Left kidney (tissue), 2 donors: ENCODE measurements around the gene DGKA. TPM values are rescaled to one million over a fixed set of nuclear protein-coding genes. Genes with fewer than 3 reads are reported as not detected.
"Not testable (repeated sequence)": the region's sequence is repeated elsewhere in the genome, so short reads cannot be mapped to it uniquely, and the experiment has no call there.

ENCODE experiments used
- DNase-seq: peaks from one replicate; pipeline ENCODE4 v3.0.0-alpha.2; 2013
- polyA plus RNA-seq: library from polyadenylated mRNA; unstranded; fragments of 120-200 nt; gene quantifications from one replicate; pipeline ENCODE4 v1.2.1, GENCODE V29; 2013; ENCODE audit not compliant: insufficient read length

DGKA gene
- polyA plus RNA-seq, 1 donor, result 26.2 TPM

DNA sequence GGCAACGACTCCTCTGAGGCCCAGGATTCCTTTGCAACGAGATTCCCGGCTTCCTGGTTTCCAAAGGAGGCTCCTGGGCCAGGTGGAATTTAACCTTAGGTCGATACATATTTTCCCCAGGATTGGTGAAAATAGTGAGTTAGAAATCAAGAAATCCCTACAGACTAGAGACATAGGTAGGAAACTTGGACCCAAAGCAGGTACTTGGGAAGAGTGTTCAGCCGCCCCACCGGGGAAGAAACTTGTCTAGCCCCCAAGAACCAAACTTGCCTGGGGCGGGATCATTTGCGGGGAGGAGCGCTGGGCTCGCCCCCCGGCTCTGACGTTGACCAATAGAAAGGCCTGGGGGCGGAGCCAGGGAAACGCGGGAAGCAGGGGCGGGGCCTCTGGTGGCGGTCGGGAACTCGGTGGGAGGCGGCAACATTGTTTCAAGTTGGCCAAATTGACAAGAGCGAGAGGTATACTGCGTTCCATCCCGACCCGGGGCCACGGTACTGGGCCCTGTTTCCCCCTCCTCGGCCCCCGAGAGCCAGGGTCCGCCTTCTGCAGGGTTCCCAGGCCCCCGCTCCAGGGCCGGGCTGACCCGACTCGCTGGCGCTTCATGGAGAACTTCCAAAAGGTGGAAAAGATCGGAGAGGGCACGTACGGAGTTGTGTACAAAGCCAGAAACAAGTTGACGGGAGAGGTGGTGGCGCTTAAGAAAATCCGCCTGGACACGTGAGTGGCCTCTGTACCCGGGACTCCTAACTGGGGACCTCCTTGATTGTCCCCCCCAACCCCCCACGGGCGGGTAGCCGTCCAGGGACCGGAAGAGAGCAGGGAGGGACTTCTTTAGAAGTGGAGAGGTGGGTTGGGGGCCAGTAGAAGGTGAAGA lies 35.7 kb downstream of the DGKA start, which contains the start of gene CDK2:
TSS of gene CDK2 (plus strand) at position 423 of the 874 bp plus-strand sequence. CDS start at position 602, 179 bp downstream.
- peak; percentile 92 for DNase-seq

DNA sequence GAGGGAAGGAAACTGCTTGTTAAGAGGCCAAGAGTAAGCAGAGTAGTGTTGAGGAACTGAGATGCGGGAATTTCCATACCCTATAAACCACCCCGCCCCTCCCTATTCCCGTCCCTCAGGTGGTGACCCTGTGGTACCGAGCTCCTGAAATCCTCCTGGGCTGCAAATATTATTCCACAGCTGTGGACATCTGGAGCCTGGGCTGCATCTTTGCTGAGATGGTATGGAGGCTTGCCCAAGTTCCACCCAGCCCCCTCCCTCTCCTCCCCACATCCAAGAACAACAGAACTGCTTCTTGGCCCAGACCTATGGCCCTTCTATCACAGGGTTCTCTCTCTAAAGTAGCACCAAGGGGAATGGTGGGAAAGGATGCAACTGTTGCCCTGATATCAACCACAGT lies 38.4 kb downstream of the DGKA start:
- DNase-seq, result no peak

DNA sequence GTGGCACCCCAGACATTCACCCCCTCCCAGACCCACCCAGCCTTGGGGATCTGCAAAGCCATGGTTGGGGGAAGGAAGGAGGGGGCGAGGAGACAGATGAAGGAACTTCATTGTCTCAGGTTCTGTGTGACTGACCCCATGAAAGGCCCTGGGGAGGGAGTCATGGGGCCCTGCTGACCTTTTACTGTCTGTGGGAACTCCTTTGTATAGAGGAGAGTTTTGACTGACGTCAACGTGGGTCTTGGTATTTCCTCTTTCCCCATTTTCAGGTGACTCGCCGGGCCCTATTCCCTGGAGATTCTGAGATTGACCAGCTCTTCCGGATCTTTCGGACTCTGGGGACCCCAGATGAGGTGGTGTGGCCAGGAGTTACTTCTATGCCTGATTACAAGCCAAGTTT lies 39.8 kb downstream of the DGKA start:
- DNase-seq, result no peak

DNA sequence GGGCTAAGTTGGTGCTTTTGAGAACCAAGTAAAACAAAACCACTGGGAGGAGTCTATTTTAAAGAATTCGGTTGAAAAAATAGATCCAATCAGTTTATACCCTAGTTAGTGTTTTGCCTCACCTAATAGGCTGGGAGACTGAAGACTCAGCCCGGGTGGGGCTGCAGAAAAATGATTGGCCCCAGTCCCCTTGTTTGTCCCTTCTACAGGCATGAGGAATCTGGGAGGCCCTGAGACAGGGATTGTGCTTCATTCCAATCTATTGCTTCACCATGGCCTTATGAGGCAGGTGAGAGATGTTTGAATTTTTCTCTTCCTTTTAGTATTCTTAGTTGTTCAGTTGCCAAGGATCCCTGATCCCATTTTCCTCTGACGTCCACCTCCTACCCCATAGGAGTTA lies 41.1 kb downstream of the DGKA start:
- no peak for DNase-seq

DNA sequence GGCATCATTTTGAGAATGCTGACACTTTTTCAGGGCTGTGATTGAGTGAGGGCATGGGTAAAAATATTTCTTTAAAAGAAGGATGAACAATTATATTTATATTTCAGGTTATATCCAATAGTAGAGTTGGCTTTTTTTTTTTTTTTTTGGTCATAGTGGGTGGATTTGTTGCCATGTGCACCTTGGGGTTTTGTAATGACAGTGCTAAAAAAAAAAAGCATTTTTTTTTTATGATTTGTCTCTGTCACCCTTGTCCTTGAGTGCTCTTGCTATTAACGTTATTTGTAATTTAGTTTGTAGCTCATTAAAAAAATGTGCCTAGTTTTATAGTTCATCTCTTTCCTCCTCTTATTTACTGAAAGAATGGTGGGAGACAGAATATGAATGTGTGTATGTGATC lies 41.5 kb downstream of the DGKA start:
- DNase-seq, result no peak

DNA sequence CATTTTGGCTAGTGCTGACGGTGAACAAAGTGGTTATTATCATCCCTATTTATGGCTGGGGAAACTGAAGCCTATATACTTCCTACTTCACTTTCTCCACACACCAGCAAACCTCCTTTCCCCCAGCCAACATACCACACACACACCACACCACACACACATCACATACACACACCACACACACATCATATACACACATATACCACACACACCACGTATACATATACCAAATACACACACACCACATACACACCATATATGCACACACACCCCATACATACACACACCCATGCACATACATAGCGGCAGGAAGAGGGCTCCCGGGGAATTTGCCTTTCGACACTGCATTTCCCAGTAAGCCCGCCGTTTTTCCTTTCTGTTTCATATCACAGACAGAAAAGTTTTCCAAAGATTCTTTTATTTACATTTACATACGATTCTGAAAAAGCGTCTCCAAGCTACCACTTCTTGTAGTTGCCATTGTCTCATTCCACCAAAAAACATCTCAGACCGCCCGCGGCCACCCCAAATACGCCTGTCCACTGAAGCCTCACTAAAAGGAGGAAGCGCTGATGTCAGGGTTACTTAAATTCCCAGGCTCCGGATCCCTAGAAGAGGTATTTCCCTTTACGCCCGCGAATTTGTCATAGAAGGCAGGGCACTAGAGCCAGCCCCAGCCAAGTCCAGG lies 42.1 kb downstream of the DGKA start:
- DNase-seq, result no peak

DNA sequence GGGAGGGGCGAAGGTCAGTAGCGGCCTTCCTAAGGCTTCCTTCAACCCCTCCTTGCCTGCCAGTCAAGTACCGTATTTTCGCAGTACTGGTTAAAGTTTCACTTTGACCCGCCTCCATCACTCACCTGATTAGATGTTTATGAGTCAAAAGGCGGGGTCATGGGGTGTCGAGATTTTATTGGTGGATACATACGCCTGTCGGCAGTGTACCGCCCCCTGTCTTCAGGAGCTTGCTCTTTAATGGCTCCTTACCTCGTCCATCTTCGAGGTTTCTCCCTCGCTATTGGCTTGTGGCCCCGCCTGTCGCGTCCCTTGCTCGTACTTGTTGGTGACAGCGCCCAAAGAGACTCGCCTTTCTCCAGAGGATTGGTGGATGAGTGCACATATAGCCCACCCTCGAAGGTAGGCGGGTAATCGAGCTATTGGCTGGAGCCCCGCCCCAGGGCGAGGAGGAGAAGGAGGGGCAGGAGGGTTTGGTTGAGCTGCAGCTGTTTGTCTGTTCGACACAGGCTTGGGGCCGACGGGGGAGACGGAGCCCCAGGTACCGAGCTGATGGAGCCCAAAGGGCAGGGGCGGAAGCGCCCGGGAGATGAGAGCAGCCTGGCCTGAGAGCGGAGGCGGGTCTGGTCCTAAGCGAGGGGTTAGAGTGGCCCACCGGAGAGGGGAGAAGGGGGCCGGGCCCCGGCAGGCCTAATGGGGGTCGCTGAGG lies 42.8 kb downstream of the DGKA start, which contains the start of gene RAB5B:
TSS of gene RAB5B (plus strand) at position 480 of the 709 bp plus-strand sequence. CDS start 12,883 bp downstream, outside the sequence.
- DNase-seq, result peak; percentile 100

DNA sequence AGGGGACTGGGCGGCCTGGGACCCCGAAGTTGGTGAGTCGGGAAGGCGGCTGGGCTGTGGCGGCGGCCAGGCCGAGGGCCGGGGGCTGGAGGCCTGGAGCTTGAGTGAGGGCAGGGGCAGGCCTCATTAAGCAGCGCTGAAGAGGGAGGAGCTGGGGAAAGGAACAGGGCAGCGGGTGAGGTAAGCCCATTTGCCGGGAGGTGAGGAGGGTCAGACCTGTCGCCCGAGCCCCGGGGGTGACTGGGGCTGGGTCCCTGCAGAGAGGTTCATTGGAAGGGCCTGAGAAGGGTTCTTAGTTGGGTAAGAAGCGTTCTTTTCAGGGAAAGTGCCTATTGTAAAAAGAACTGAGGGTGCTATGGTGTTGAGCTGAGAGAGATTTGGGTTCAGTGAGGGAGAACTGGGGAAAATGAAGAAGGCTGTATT lies 43.4 kb downstream of the DGKA start:
- peak; percentile 53 for DNase-seq

DNA sequence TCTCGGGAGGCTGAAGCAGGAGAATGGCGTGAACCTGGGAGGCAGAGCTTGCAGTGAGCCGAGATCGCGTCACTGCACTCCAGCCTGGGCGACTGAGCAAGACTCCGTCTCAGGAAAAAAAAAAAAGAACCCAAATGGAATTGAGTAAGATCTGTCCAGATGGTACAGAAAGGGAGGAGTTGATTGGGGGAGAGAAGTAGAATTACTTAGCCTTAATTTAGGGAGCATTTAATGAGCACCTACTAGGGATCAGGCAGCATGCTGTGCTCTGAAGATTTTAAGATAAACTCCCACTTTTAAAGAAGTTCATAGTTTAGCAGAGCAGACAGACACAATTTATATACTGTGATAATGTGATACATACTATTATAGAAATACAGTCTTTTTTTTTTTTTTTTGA lies 47.4 kb downstream of the DGKA start:
- DNase-seq, result no peak

DNA sequence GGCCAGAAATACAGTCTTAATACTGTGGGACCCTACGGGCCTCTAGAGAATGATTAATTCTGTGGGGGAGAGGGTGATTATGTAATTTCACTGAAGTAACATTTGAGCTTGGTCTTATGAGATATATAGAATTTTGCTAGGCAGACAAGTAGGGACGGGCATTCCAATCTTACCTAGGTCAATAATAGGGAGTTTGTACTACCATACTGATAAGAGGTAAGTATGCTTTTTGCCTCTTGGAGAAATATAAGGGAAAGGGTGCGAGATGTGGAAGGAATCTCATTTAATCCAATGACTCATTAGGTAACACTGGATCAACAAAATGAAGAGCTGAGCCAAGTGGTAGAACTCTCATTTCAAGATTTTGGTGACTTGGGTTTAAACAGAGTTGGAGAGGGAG lies 48.1 kb downstream of the DGKA start:
- DNase-seq, result no peak

DNA sequence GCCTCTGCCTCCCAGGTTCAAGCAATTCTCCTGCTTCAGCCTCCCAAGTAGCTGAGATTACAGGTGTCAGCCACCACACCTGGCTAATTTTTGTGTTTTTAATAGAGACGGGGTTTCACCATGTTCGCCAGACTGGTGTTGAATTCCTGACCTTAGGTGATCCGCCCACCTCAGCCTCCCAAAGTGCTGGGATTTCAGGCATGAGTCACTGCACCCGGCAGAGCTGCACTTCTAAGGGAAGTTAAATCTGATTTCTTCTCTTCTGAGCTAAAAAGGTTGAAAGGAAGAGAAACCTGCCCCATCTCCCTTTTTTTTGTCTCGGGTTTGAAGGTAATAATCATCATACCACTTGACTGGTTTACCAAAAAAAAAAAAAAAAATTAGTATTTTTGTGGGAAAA lies 50.9 kb downstream of the DGKA start:
- DNase-seq, result not testable (repeated sequence)

DNA sequence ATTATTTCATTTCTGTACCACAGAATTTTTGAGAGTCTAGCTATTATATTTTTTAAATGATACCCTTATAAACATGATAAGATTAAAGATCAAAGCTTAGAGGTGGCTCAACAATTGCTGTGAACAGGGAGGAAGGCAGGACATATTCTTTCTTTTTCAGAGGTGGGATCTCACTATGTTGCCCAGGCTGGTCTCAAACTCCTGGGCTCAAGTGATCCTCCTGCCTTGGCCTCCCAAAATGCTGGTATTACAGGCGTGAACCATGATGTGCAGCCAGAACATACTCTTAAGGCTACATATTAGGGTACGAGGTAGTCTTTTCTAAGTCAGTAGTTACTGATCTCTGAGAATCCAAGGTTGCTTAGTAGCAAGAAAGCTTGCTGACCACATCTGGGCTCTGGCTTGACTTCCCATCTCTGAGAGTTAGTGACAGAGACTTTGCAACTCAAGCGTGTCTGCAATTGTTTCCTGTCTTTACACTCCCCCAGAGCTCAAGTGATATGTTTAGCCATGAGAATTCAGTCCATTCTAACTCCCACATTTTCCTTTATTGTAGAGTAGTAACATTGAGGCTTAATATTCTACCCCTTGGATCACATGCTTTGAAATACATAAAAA lies 51.5 kb downstream of the DGKA start:
- no peak for DNase-seq

DNA sequence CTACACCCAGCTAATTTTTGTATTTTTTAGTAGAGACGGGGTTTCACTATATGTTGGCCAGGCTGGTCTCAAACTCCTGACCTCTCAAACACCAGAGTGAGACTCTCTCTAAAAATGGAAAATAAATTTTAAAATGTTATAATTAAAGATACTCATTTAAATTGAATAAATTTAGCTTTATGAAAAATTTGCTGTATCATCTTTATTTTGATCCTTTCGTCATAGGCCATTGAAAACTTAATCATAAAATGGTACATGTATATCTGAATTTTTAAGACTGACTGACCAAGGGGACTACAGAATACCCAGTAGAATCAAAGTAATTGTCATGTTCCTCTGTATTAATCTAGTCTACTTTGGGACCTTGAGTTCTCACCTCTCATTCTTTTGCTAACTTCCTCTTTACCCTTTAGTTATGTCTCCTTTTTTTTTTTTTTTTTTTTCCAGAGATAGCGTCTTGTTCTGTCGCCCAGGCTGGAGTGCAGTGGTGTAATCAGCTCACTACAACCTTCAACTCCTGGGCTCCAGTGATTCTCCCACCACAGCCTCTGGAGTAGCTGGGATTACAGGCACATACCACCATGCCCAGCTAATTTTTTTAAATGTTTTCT lies 52.4 kb downstream of the DGKA start:
- no peak for DNase-seq

DNA sequence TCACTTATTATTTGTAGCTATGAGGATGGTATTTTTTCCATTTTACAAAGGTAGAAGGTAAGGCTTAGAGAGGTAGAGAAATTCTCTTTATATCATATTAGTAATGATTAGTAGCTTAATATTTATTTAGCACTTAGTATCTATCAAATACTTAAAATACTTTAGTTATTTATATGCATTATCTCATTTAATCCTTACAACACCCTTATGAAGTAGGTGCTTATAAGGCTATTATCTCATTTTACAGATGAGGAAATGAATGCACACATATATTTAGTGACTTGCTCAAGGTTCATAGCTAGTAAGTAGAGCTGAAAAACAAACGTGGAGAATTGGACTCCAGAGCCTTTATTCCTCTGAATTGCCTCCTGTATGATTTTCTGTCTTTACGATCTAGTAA lies 53.9 kb downstream of the DGKA start:
- DNase-seq, result no peak

DNA sequence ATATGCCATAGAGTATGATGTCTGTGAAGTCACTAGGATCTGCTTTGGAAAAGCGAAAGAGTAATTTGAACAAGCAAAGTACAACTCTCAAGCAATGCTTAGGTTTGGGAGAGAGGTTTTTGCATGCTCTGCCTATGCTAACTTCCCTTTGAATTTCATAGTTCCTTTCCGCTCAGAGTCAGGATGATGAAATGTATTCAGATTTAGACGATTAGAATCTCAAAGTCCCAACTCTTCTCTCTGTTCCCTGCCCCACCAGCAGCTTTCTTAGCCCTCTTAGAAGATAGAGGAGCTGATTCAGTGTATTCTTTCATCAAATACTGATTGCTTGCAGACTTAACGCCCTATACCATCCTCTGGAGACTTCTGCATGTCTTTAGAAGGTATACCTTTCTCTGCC lies 54.4 kb downstream of the DGKA start:
- DNase-seq, result no peak

DNA sequence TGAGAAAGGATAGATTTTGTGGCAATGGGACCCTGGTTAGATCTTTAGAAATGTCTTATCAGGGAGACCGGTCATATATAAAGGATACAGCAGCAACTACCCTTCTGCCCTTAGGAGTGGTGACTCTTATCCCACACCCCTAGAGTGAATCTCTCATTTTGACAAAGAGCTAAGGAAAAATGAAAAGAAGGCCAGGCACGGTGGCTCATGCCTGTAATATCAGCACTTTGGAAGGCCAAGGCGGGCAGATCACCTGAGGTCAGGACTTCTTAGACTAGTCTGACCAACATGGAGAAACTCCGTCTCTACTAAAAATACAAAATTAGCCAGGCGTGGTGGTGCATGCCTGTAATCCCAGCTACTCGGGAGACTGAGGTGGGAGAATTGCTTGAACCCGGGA lies 55.0 kb downstream of the DGKA start:
- not testable (repeated sequence) for DNase-seq

DNA sequence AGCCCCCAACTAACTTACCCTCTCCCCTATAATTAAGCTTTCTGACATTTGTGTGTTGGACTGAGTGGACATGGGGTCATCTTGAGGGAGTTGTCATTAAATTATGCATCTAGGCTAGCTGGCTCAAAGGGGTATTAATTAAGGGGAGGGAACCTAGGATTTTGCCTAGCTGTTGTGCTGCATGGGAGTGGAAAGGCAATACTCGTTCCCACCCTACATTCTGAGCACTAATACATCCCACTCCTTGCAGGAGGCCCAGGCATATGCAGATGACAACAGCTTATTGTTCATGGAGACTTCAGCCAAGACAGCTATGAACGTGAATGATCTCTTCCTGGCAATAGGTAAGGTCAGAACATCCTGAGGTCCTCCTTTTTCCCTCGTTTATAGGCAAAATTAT lies 60.1 kb downstream of the DGKA start:
- DNase-seq, result no peak

DNA sequence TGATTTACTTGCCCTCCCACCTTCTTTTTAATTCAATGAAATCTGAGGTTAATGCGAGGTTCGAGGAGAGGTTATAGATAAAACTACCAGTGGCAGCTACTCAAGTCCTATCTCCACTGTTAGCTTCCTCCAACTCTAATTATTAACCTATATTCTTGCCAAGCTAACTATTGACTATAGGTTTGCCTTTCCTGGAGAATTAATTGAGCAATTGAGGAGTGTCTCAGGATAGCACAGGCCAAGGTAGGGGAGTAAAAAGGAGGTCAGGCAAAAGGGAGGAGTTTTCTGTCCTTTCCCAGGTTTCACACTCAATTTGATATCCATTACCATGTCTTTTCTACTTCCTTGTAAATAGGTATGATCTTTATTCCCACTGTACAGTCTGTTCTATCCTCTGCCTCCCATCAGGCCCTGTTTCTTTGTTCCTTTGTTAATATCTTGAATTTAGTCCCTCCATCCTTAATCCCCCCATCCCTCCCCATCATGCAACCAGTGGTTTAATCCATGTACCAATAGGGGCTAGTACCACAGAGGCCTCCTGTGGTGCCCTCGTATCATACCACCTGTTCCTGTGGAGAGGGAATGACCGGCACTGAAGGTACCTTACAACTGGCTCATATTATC lies 62.4 kb downstream of the DGKA start:
- DNase-seq, result no peak

DNA sequence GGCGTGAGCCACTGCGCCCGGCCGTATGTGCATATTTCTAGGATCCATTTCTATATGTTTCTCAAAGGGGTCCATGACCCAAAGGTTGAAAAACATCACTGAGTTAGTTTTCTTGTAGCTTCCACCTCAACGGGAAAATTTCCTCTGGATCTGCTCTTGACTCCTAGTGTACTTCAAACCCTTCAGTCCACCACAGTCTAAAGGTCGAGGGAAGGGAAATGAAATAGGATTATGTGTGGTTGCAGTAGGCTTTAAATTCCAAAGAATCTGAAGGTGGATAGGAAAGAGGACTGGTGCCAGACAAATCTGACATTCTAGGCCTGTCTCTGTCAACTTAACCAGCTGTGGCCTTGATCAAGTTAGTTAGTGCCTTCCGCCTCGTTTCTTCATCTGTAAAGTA lies 64.4 kb downstream of the DGKA start:
- no peak for DNase-seq

DNA sequence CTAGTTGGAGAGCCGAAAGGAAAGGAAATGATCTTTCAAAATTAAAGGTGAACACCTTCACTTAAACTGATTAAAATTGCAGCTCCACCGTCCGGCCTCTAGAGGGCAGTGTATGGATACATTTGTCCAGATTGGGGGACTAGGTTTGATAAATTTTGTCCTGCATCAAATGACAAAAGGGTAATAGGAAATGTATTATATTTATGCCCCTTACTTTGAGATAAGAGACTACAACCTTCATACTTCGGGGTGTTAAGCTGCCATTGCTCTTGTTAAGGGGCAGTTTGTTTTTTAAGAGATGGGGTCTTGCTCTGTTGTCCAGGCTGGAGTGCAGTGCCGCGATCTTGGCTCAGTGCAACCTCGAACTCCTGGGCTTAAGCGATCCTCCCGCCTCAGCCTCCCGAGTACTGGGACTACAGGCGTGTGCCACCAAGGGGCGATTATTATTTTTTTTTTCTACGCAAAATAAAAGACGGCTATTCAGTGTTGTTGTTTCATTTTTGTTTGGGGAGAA lies 65.3 kb downstream of the DGKA start:
- peak; percentile 79 for DNase-seq
